Measurements from ENCODE around the gene PSMD5.

The PSMD5 gene

DNA sequence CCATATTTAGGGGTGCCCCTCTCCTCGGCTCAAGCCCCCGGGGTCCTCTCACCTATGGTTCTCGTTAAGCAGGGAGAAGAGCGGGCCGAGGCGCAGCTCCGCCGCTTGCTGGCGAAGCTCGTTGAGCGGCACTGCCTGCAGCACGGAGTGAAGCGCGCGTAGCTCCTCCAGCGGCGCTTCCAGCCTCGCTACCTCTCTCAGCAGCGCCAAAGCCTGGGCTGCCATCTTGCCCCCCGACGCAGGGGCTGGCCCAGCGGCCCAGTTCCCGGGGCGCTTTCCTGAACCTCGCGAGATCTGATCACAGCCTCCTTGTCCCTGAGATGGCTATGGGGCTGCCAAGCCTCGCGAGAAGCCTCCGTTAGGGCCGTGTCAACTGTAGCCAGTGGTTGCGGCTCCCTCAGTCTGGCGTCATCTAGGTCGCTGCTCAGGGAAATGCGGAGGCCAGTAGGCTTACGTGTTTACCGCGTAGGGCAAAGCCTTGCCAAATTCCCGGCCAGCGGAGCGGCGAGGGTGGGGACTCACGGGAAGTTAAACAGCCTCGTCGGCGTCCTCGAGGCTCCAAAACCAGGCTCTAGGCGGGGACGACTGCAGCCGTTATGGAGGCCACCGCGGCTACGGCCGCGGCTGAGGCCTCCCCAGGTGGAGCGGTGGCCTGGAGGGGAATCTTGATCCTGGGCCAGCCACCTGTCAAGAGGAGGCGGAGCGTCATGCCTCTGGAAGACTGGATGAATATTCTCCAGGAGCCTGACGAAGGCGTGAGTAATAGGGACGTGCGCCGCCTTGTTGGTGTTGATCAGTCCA lies at the start of gene PSMD5:
Gene PSMD5 (minus strand): TSS at position 238 of the 801 bp plus-strand sequence. CDS start 13 bp downstream, at position 225.
- peak; percentile 99 for DNase-seq (ENCODE audit: low read depth)

DNA sequence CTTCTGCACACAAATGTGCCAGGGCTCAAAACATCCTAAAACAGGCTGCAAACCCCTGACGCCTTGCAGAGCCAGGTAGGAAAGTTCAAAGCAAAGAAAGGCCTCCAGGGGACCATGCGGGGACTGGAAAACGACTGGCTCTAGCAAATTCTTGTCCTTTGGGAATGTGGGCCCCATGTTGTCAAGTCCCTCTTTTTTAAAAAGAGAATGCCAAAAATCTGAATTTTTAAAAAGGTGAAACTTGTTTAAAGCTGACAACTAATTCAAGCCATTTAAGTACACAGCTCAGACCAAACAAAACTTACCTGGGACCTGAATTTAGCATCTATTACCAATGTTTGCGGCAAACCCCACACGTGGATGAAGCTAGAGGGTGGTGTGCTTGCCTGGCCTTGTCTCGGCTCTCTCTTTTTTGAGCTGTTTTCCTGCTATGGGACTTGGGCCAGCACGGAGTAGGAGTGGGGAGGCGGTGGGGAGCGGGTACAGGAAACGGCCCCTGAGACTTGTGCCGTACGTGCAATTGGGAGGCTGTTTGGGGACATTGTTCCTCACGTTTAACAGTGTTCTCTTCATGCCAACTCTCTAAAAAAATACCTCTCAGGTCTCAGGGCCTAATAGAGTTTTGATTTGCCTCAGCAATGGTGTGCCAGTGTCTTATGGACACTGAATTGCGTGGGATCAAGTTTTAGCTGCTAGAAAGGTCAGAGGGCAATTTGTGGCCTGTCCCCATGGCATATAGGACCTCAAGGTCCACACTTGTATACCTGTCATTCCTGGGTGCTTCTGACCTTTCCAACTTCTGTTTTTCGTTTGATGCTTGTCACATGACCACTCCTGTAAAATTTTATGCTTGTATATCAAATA lies 49.4 kb upstream of the PSMD5 start:
- H3K4me3 ChIP-seq (ENCODE audit: low read depth, low read length), result no peak overlapping the region
- no peak for DNase-seq (ENCODE audit: low read depth)

More for the DNA sequence above, at the start of gene PSMD5:
- H3K4me3 ChIP-seq (ENCODE audit: low read depth, low read length), result peak within 1 kb of the TSS; percentile 97

DNA sequence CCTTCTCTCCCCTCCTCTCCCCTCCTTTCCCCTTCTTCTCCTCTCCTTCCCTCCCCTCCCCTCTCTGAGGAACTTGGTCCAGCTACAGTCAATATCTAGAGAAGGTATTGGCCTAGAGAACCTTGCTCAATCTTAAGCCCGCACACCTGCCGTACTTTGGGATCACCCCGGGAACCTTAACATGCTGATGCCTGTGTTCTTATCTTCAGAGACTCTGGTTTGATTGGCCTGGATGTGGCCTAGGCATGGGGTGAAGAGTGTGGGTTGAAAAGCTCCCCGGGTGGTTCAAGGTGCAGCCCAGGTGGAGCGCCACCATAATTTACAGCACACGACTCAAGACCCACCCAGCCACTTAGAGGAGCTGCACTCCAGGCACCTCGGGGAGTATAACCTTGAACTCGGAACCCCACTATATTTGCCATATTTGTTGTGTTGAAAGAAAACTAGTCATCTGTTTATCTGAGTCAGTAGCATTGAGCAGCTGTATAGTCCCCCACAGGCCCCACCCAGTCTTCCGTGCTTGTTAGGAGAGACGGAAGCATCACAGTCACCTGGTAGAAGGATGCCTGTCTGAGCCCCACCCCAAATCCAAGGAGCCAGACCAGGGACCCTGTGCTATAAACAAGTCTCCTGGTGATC lies 48.6 kb upstream of the PSMD5 start:
- H3K4me3 ChIP-seq (ENCODE audit: low read depth, low read length), result no peak overlapping the region
- no peak for DNase-seq (ENCODE audit: low read depth)

DNA sequence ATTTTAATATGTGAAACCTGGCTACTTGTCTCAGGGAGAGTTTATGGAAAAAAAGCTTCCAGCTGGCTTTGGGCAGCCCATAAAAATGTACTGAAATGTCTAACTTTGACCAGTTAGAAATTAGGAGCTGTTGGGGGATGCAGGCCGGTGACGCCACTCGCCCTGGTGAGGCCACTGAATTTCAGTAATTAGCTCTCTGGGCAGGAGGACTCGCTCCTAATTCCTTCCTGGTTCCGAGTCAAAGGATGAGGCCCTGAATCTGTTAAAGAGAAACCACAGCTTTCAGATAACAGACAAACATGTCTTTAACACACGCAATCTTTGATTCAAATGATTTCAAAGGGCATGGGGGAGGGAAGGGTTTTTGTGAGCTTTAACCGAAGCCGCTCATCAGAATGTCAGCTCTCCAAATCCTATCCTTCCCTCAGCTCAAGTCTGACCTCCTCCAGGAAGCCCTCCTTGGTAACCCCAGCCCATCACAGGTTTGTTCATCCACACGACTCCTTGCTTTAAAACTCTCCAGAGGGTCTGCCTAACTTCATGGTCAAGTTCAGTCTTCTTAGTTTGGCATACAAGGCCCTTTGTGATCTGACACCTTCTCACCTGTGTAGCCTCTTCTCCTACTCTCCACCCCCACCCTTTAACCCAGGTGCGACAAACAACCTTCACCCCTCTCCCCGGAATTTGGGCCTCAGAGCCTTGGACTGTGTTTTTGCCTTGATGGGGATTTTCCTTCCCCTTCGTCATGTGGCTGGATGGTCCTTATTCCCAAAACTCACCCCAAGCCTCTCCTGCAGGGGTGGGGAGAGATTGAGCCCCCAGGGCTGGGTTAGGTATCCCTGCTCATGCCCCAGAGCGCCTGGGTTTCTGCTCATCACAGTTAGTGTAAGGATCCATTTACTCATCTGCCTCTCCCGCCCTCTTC lies 47.9 kb upstream of the PSMD5 start:
- no peak overlapping the region for H3K4me3 ChIP-seq (ENCODE audit: low read depth, low read length)
- DNase-seq (ENCODE audit: low read depth), result no peak

DNA sequence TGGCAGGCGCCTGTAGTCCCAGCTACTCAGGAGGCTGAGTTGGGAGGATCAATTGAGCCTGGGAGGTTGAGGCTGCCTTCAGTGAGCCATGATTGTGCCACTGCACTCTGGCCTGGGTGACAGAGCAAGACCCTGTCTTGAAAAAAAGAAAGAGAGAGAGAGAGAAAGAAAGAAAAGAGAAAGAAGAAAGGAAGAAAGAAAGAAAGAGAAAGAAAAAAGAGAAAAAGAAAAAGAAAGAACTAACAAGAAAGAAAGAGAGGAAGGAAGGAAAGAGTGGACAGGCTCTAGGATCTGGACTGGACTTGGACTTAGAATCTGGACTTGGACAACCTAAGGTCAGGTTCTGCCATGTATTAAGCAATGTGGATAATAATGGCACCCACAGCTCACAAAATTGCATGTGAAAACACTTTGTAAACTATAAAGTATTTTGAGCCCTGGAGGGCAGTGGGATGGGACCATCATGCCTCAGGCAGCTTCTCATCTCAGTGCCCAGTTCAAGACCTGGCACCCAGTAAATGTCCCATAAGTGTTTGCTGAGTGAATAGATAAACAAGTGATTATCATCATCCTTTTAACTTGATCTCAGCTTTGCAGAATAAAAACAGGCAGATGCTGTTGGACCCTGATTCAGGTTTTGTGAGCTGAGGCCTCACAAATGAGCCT lies 47.0 kb upstream of the PSMD5 start:
- H3K4me3 ChIP-seq (ENCODE audit: low read depth, low read length), result no peak overlapping the region
- no peak for DNase-seq (ENCODE audit: low read depth)

DNA sequence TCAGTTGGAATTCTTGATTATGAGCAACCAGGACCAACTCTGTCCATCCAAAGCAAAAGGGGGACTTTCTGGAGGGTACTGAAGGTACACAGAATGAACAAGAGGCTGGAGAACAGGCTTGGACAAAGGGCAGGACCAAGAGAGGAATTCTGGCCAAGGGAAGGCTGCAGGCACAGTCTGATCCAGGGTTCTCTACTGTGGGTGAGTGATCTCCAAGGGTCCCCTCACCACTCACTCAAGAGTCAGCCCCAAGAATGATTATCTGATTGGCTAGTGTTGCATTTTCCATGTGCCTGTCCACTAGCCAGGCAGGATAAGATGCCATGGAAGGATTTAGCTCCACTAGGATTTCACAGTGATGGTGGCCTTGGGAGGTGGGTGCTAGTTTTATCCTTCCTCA lies 45.9 kb upstream of the PSMD5 start:
- no peak for DNase-seq (ENCODE audit: low read depth)

DNA sequence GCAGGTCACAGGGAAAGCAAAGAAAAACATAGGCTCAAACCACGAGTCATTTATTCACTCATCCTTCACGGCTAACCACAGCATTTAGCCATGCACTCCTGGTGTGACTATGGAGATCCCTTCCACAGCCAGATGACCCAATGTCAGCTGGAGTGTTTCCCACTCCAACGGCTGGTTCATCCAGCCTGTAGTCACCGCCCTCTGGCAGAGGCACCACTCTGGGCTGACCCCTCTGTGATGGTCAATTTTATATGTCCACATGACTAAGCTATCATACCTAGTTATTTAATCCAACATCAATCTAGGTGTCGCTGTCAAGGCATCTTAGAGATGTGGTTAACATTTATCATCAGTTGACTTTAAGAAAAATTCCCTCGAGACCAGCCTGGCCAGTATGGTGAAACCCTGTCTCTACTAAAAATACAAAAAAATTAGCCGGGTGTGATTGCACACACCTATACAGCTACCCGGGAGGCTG lies 43.8 kb upstream of the PSMD5 start:
- DNase-seq (ENCODE audit: low read depth), result peak; percentile 43
- H3K4me3 ChIP-seq (ENCODE audit: low read depth, low read length), result no peak overlapping the region

More for the DNA sequence above, 45.9 kb upstream of the PSMD5 start:
- no peak overlapping the region for H3K4me3 ChIP-seq (ENCODE audit: low read depth, low read length)

DNA sequence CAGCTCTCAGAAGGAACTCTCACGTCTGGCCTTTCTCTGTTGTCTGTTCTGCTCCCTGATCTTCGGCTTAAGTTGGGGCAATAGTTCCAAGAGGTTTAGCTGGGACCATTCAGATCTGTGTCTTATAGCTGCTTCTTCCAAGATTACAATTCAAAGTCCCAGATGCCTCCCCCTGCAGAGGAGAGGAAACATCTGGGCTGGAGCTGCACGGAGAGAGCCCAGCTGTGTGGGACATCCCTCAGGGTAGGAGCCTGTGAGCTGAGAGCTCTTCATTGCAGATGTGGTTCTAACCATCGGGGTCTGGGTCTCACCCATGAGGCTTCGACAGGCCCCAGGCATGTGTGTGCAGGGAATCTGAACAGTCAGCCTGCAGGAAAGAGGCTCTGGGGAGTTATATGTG lies 43.2 kb upstream of the PSMD5 start:
- no peak for DNase-seq (ENCODE audit: low read depth)
- H3K4me3 ChIP-seq (ENCODE audit: low read depth, low read length), result no peak overlapping the region

DNA sequence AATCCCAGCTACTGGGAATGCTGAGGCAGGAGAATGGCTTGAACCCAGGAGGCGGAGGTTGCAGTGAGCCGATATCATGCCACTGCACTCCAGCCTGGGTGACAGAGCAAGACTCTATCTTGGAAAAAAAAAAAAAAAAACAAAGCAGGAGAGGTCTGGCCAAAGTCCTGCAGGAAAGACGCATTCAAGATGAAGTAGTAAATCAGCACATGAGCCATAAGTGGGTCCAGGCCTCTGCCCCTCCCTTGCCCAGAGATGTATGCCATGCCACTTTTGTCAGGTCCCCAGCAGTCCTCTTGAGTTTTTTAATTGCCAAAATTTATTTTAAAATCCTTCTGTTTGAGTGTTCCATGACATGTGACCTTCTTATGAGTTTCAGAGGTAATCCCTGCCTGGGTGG lies 42.7 kb upstream of the PSMD5 start:
- H3K4me3 ChIP-seq (ENCODE audit: low read depth, low read length), result no peak overlapping the region
- DNase-seq (ENCODE audit: low read depth), result no peak

DNA sequence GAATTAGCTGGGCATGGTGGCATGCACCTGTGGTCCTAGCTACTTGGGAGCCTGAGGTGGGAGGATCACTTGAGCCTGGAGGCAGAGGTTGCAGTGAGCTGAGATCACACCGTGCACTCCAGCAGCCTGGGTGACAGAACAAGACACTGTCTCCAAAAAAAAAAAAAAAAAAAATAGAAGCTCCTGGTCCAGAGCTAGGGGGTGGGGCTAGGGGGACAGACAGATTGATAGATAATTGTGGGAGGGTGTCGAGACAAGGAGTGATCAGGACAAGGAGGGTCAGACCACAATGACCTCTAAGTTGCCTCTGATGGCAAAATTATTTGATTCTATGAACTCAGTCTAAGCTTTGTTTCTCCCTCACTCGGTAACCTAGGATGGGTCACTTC lies 40.9 kb upstream of the PSMD5 start:
- no peak overlapping the region for H3K4me3 ChIP-seq (ENCODE audit: low read depth, low read length)
- no peak for DNase-seq (ENCODE audit: low read depth)

DNA sequence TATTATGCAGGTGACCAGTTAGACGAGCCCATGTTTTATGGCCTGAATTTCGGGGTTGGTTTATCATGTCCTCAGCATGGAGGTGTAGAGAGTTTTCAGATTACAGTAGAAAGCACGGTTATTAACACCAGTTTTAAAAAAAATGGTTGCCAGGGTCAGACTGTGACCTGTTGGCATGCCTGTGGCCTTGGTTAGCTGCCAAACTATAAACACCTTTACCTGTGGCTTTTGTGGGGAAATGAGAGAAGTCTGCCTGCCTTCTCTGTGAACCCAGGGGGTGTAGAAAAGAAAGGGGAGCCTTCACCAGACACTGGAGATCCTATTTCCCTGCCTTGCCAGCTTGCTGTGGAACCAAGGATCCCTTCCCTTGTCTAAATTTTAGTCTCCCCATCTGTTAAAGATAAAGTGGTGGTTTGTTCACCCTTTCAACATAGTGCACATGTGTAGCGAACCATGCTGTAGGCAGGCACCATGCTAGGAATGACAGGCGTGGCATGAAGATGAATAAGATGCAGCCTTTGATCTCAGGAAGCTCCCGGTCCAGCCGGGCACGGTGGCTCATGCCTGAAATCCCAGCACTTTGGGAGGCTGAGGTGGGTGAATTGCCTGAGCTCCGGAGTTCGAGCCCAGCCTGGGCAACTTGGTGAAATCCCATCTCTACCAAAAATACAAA lies 40.3 kb upstream of the PSMD5 start:
- no peak for DNase-seq (ENCODE audit: low read depth)
- H3K4me3 ChIP-seq (ENCODE audit: low read depth, low read length), result no peak overlapping the region

DNA sequence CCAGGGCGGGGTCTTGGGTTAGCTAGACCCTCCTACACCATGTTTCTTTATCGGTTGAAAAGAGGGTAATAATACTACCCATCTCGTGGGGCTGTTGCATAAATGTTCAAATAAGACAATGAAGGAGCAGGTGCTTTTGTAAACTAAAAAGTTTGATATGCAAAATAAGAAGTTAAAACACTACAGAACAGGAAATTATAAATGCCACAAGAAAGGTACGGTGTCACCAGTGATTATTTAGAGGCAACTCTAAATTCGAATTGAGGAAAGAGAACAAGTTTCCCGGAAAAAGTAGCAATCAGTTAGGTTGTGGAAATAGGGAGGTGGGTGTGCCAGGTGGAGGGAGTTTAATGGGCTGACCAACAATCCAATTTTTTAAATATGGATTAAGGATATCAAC lies 36.7 kb upstream of the PSMD5 start:
- no peak for DNase-seq (ENCODE audit: low read depth)
- no peak overlapping the region for H3K4me3 ChIP-seq (ENCODE audit: low read depth, low read length)

DNA sequence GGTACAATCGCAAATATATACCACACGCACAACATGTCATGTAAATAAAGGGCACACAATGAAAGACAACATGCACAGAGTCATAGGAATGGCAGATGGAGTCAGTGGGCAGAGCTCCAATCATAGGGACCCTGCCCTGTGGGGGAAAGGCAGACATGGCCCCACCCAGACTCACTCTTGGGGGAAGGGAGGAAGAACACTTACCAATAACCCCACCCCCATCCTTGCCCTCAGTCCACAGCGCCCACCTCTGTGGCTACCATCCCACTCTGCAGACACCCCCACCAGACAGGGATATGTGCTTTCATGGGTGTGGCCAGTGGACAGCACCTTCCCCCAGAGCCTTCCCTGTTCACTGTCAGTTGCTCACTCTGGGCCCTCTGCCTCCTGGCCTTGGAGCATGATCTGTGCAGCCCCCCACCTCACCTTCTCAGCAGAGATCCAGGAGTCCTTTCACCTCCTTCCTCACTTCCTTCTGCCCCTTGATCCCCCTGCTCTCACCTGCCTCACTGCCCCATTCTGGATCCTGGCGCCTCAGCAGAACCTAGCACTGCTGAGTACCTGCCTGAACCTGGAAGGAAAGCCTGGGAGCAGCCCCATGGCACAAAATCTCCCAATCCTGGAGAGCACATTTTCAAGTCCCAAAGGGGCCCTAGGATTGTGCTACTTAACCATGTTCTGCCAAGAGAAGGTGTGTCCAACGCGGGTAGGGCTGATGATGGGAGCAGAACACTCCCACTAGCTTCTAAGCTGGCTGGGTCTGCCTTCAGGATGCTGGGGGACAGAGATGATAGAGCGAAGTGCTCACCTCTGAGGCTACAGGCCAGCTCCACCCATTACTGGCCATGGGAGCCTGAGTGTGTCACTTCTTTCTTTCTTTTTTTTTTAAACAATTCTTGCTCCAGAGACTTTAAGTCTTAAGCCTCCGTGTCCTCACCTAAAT lies 35.7 kb upstream of the PSMD5 start:
- H3K4me3 ChIP-seq (ENCODE audit: low read depth, low read length), result no peak overlapping the region
- no peak for DNase-seq (ENCODE audit: low read depth)

DNA sequence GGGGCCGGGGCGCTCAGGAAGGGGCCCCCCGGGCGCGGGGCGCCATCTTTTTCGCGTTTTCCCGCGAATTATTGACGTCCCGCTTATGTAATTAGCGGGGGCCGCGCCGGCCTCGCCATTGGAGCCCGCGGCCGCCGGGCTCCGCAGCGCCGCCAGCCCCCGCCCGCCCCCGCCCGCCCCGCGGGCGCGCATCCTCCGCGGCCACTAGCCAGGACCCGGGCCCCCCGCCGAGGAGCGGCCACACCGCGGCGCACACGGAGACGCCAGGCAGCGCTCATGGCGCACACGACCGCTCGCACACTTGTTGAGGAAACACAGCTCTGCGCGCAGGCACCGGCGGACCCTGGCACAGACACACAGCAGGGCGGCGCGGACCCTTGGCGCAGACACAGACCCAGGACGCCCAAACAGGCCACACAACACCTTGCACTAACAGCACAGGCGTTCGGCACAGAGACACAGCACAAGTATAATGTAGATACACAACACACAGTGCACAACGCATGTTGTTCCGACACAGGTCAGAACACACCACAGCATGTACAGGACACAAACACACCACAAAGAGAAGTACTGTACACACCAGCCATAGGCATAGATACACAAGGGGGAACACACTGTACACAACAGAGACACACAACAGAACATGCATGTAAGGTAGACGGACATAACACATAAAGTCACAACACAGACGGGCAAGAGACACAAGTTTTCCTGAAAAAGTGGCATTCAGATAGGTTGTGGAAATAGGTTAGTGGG lies 34.7 kb upstream of the PSMD5 start:
- peak overlapping the region; percentile 71 for H3K4me3 ChIP-seq (ENCODE audit: low read depth, low read length)
- DNase-seq (ENCODE audit: low read depth), result no peak

DNA sequence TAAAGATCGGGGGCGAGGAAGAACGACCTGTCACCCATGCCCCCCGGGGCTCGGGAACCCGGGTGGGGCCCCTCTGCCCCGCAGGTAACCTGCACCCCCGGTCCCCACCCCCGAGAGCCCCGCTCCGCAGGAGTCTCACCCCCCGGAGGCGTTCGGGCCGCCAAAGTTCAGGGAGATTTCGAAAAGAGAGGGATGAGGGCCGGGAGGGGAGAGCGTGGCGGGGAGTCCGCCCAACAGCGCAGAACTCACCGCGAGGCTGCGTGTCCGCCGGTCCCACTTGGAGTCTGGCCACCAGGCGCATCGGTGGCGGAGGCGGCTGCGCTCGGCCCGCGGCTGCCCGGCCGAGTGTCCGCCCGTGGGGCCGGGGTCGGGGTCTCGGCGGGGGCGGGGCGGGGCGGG lies 34.1 kb upstream of the PSMD5 start, which contains the start of gene PHF19:
Gene PHF19 (minus strand): TSS at position 347 of the 399 bp plus-strand sequence. CDS start 2,447 bp downstream, outside the sequence.
- DNase-seq (ENCODE audit: low read depth), result no peak

More for the DNA sequence above, 34.1 kb upstream of the PSMD5 start, which contains the start of gene PHF19:
- peak within 1 kb of the TSS; percentile 71 for H3K4me3 ChIP-seq (ENCODE audit: low read depth, low read length)

All from skeletal muscle cell (primary cell).